ENCODE results near the gene KHDC3L.

The KHDC3L gene

GRCh38 chr6:73413102-73413501 is 50.6 kb downstream of the KHDC3L start:
- Histone ChIP-seq H3K27ac (ENCODE audit: poor library complexity, severe bottlenecking) (no peak overlapping the region), H3K27me3 (ENCODE audit: insufficient read depth, poor library complexity, severe bottlenecking) (no peaks in the 10 kb centered on the region), H3K4me3 (ENCODE audit: severe bottlenecking) (no peak overlapping the region), H3K9me3 (ENCODE audit: severe bottlenecking) (no peaks in the 10 kb centered on the region), H3K4me1 (ENCODE audit: insufficient read depth, poor library complexity, severe bottlenecking) (no peaks in the 10 kb centered on the region), H3K36me3 (ENCODE audit: low read depth) (peaks cover 16% of the 10 kb centered on the region)
- no peak for ATAC-seq (ENCODE audit: low read depth)
- no peak for DNase-seq (ENCODE audit: low spot score)
- TF ChIP-seq, protein P1, sequence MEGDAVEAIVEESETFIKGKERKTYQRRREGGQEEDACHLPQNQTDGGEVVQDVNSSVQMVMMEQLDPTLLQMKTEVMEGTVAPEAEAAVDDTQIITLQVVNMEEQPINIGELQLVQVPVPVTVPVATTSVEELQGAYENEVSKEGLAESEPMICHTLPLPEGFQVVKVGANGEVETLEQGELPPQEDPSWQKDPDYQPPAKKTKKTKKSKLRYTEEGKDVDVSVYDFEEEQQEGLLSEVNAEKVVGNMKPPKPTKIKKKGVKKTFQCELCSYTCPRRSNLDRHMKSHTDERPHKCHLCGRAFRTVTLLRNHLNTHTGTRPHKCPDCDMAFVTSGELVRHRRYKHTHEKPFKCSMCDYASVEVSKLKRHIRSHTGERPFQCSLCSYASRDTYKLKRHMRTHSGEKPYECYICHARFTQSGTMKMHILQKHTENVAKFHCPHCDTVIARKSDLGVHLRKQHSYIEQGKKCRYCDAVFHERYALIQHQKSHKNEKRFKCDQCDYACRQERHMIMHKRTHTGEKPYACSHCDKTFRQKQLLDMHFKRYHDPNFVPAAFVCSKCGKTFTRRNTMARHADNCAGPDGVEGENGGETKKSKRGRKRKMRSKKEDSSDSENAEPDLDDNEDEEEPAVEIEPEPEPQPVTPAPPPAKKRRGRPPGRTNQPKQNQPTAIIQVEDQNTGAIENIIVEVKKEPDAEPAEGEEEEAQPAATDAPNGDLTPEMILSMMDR (IDR thresholded peaks at IDR 0.05; ENCODE audit: poor library complexity, severe bottlenecking) = no peak

Data from RWPE2 (cell line).